ENCODE data around the gene ZNF346.

DNA sequence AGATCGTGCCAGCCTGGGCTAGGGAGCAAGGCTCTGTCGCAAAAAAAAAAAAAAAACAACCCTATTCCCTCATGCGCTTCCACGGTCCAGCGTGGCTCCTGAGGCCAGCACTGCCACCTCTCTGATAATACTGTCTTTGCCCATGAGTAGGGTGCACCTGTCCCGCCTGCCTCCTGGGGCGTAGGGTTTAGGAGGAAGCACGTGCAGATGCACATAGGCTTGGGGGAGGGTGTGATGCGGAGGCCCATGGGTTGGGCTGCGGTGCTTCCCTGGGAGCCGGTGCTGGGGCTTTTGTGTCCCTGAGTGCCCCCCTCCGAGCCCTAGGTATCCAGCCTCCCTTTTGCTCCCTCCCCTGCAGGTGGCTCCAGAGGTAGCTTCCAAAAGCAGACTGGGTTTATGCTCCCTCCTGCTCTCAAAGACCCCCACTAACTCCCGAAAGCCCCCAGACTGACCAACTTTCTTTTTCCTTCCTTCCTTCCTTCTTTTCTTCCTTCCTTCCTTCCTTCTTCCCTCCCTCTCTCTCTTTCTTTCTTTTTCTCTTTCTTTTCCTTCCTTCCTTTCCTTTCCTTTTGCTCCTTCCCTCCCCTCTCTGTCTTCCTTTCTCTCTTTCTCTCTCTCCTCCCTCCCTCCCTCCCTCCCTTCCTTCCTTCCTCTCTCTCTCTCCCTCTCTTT, 77.1 kb downstream of the ZNF346 start:
- TF ChIP-seq POLR2A (IDR thresholded peaks at IDR 0.05; ENCODE audit: low read length) = no peak
- TF ChIP-seq GATA1 (IDR thresholded peaks at IDR 0.05; ENCODE audit: low read depth, low read length) = no peak
